ENCODE data around the gene TMCC2.
A peak's percentile ranks its signal among the peaks of the same experiment; 100 is the strongest.

The TMCC2 gene

DNA sequence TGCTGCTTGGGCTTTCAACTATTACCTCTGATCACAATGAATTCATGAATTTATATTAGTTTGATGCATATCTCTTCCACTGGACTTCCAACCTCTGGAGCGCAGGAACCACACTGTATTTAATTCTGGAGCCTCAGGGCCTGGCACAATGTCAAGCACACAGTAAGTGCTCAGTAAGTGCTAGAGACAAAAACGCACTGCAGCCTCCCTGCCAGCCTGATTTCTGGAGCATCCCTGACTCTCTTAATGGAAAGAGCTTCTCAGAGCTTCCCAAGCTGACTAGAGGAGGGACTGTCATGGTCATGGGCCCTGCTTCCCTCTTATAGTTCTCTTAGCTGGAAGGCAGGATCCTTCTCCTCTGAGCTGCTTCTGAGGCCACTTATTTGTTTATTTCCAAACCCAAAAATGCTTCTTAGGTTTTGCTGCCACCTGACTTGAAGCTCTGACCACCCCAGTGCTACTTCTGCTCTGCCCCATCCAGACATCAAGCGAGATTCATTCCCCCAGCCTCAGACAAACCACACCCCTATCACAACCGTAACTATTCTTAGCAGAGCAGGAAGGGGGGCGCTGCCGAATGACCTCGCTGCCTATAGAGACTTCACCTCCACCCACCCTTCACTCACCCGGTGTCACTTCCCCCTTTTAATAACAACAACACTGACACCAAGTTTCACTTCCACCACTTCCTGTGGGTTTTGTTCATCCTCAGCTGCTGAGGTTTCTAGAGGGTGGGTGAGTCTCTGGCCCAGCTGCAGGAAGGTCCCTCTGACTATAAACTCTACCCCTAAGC, 60.2 kb downstream of the TMCC2 start:
- 0 out of 4 replicates have a peak, but pooled peaks of 1 of the 2 experiments have one; percentile 16 for TF ChIP-seq REST (IDR thresholded peaks at IDR 0.05; ENCODE audit: insufficient read depth in 1 of 2, low read depth in 2 of 2, low read length in 2 of 2)
- TF ChIP-seq SIN3A (IDR thresholded peaks at IDR 0.05; ENCODE audit: borderline replicate concordance, insufficient read depth, low read length): no peak

GRCh38 chr1:205291596-205291995, 63.9 kb downstream of the TMCC2 start:
- TF ChIP-seq REST (IDR thresholded peaks at IDR 0.05; ENCODE audit: insufficient read depth in 1 of 2, low read depth in 2 of 2, low read length in 2 of 2) (no peak), FOXP2 (optimal IDR thresholded peaks at IDR 0.05; ENCODE audit: borderline replicate concordance, extremely low read depth, extremely low read length, insufficient read depth) (no peak), SIN3A (IDR thresholded peaks at IDR 0.05; ENCODE audit: borderline replicate concordance, insufficient read depth, low read length) (no peak), TAF1 (IDR thresholded peaks at IDR 0.05; ENCODE audit: borderline replicate concordance, insufficient read depth, low read length) (no peak), POLR2AphosphoS5 (IDR thresholded peaks at IDR 0.05; ENCODE audit: low read depth, low read length) (no peak)

DNA sequence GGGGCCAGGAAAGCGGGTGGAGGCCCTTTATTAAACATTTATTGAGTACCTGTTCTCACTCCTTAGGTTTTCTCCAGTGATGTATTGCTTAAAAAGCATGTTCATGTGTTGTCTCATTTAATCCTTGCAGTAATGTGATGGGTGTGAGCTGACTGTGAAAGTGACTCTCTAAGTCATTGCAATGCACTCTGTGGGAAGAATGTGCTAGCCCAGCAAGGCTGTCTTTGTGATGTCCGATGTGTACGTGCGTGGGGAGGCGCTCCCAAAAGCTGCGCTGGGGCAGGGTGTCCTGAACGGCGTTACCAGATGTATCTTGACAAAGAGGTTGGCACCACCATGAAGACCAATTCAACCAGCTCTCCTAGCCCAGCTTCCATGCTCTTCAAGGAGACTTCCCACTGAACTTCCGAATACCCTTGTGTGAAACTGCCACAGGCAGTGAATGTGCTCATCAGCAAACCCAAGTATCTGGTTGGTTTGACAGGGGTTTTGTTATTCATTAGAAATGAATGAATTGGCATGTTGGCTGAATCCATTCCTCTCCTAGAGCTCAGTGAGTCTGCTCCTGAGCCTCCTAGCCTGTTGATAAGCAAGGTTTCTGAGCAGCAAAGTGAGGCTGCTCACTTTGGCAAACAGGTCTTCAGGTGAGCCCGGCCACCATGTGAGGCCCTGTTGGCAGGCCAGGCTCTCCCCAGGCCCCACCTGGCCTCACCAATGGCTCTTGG, 65.8 kb downstream of the TMCC2 start:
- no peak for TF ChIP-seq FOXP2 (optimal IDR thresholded peaks at IDR 0.05; ENCODE audit: borderline replicate concordance, extremely low read depth, extremely low read length, insufficient read depth)
- no peak for TF ChIP-seq REST (IDR thresholded peaks at IDR 0.05; ENCODE audit: insufficient read depth in 1 of 2, low read depth in 2 of 2, low read length in 2 of 2)
- no peak for TF ChIP-seq POLR2AphosphoS5 (IDR thresholded peaks at IDR 0.05; ENCODE audit: low read depth, low read length)
- TF ChIP-seq TAF1 (IDR thresholded peaks at IDR 0.05; ENCODE audit: borderline replicate concordance, insufficient read depth, low read length): no peak
- no peak for TF ChIP-seq SIN3A (IDR thresholded peaks at IDR 0.05; ENCODE audit: borderline replicate concordance, insufficient read depth, low read length)

DNA sequence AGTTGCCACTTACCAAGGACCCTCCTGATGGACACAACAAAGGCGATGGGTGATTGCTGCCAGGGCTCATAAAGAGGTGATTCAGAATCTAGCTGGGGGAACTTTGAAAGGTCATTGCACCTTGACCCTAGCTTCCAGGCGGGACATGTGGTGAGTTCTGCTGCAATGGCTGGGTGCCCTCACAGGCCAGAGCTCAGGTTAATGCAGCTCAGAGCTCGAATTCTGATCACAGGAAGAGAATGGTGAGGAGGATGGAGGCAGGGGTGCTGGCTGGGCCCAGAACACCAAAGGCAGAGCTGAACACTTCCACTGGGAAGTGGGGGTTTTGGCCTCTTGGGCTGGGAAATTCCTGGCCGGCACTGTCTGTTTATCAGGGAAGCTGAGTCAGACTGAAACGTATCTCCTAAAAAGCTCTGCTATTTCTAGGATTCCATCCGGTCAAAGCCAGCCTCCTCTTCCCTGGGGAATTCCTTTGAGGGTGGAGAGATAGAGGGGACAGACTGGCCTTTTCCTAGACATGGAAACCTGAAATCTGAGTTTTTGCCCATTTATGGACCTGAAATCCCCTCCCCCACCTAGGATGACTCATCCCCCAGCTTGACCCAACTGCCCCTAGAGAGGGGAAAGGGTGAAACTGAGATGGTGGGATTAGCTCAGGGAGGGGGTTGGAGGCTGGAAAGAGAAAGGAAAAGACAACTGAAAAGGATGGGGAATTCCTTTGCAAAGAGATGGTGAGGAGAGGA, 66.6 kb downstream of the TMCC2 start:
- TF ChIP-seq FOXP2 (optimal IDR thresholded peaks at IDR 0.05; ENCODE audit: borderline replicate concordance, extremely low read depth, extremely low read length, insufficient read depth) (no peak), POLR2AphosphoS5 (IDR thresholded peaks at IDR 0.05; ENCODE audit: low read depth, low read length) (no peak), TAF1 (IDR thresholded peaks at IDR 0.05; ENCODE audit: borderline replicate concordance, insufficient read depth, low read length) (no peak), REST (IDR thresholded peaks at IDR 0.05; ENCODE audit: insufficient read depth in 1 of 2, low read depth in 2 of 2, low read length in 2 of 2) (no peak), SIN3A (IDR thresholded peaks at IDR 0.05; ENCODE audit: borderline replicate concordance, insufficient read depth, low read length) (no peak)
